HCT116 (cell line): ENCODE measurements around the gene CCKAR.

ENCODE experiments used
- CTCF ChIP-seq, 3 experiments: fragments of 200-600 bp in 1 of 3; sonication (generic) in 1 of 3; IDR thresholded peaks in 2 of 3; conservative IDR thresholded peaks in 1 of 3; 2 replicates each; pipeline ENCODE4 v1.5.1; 2012 to 2017; ENCODE audit warnings: low read depth in 2 of 3, low read length in 2 of 3, antibody characterized with exemption in 1 of 3, borderline replicate concordance in 1 of 3, control low read depth in 1 of 3, mild to moderate bottlenecking in 1 of 3, mixed read lengths in 1 of 3, mixed run types in 1 of 3, moderate library complexity in 1 of 3; ENCODE audit not compliant: insufficient read depth in 1 of 3
- EZH2 ChIP-seq: fragments of 200-600 bp; sonication (generic); IDR thresholded peaks from 2 replicates; pipeline ENCODE4 v1.6.1; 2017; ENCODE audit warnings: antibody characterized with exemption, mixed run types
- JUND ChIP-seq: IDR thresholded peaks from 2 replicates; pipeline ENCODE4 v1.6.1; 2012
- POLR2A ChIP-seq: IDR thresholded peaks from 2 replicates; pipeline ENCODE4 v1.7.0; 2011; ENCODE audit warnings: borderline replicate concordance; ENCODE audit not compliant: insufficient read depth, insufficient read length; ENCODE audit errors: extremely low read depth
- POLR2AphosphoS5 ChIP-seq: IDR thresholded peaks from 2 replicates; pipeline ENCODE4 v1.6.1; 2011; ENCODE audit warnings: mild to moderate bottlenecking, low read depth, low read length, moderate library complexity
- RAD21 ChIP-seq: IDR thresholded peaks from 2 replicates; pipeline ENCODE4 v1.6.1; 2012; ENCODE audit warnings: low read depth, mild to moderate bottlenecking
- ZBTB33 ChIP-seq: IDR thresholded peaks from 2 replicates; pipeline ENCODE4 v1.6.1; 2011; ENCODE audit warnings: mild to moderate bottlenecking, low read length, moderate library complexity; ENCODE audit not compliant: insufficient replicate concordance; ENCODE audit errors: extremely low read depth
- TF ChIP-seq, protein P1 (sequence below): IDR thresholded peaks from 2 replicates; pipeline ENCODE4 v1.6.1; 2012; ENCODE audit warnings: low read depth

GRCh38 chr4:26484516-26484915, 5.8 kb downstream of the CCKAR start:
- no peak for TF ChIP-seq CTCF (IDR thresholded peaks at IDR 0.05 in 2 of 3, conservative IDR thresholded peaks at IDR 0.05 in 1 of 3; ENCODE audit: borderline replicate concordance in 1 of 3, insufficient read depth in 1 of 3, low read depth in 2 of 3, low read length in 2 of 3)
- no peak for TF ChIP-seq POLR2AphosphoS5
- no peak for TF ChIP-seq RAD21
- no peak for TF ChIP-seq JUND
- TF ChIP-seq EZH2 = no peak
- TF ChIP-seq ZBTB33 = no peak
- TF ChIP-seq POLR2A = no peak
- TF ChIP-seq, protein P1, sequence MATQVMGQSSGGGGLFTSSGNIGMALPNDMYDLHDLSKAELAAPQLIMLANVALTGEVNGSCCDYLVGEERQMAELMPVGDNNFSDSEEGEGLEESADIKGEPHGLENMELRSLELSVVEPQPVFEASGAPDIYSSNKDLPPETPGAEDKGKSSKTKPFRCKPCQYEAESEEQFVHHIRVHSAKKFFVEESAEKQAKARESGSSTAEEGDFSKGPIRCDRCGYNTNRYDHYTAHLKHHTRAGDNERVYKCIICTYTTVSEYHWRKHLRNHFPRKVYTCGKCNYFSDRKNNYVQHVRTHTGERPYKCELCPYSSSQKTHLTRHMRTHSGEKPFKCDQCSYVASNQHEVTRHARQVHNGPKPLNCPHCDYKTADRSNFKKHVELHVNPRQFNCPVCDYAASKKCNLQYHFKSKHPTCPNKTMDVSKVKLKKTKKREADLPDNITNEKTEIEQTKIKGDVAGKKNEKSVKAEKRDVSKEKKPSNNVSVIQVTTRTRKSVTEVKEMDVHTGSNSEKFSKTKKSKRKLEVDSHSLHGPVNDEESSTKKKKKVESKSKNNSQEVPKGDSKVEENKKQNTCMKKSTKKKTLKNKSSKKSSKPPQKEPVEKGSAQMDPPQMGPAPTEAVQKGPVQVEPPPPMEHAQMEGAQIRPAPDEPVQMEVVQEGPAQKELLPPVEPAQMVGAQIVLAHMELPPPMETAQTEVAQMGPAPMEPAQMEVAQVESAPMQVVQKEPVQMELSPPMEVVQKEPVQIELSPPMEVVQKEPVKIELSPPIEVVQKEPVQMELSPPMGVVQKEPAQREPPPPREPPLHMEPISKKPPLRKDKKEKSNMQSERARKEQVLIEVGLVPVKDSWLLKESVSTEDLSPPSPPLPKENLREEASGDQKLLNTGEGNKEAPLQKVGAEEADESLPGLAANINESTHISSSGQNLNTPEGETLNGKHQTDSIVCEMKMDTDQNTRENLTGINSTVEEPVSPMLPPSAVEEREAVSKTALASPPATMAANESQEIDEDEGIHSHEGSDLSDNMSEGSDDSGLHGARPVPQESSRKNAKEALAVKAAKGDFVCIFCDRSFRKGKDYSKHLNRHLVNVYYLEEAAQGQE = no peak
